Activated CD4-positive, alpha-beta T cell treated with anti-CD3 and anti-CD28 coated beads for 1 hour (primary cell): ENCODE data around the gene SAMD4A.

ENCODE experiments used
- DNase-seq: peaks from one replicate; pipeline ENCODE4 v3.0.0-alpha.2; 2020

The SAMD4A gene

GRCh38 chr14:54809767-54810166 lies 242.8 kb downstream of the SAMD4A start:
- no peak for DNase-seq

- DNase-seq = no peak
These were observed 245.7 kb downstream of the SAMD4A start for GRCh38 chr14:54812617-54813016.

- no peak for DNase-seq
These were observed 246.2 kb downstream of the SAMD4A start for GRCh38 chr14:54813081-54813480.

- no peak for DNase-seq
These were observed 247.1 kb downstream of the SAMD4A start for GRCh38 chr14:54814076-54814475.

- no peak for DNase-seq
These were observed 248.1 kb downstream of the SAMD4A start for GRCh38 chr14:54815016-54815415.

GRCh38 chr14:54815515-54815914 lies 248.6 kb downstream of the SAMD4A start:
- DNase-seq = no peak

DNA sequence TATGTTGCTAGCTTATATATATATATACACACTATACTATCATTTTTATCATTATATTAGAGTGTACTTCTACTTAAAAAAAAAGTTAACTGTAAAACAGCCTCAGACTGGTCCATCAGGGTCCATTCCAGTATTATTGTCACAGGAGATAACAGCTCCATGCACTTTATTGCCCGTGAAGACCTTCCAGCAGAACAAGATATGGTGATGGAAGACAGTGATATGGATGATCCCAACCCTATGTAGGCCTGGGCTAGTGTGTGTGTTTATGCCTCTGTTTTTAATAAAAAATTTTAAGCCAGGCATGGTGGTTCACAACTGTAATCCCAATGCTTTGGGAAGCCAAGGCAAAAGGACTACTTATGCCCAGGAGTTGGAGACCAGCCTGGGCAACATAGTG lies 249.5 kb downstream of the SAMD4A start:
- no peak for DNase-seq

DNA sequence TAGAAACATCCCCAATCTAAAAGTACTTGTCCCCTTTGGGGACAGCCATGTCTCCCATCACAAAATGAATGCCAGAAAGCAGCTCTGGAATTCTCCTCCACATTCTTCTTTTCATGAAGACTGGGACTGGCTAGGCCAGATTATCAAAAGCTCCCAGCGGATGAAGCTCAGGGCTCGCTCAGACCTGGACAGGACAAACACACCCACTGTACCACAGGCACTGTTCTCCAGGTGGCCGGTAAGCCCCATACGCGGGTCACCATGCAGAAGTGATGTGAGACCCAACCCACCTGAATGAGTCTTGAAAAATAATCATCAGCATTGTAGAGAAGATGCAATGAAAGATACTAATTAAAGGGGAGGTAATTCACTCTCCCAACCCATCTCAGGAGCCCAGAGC lies 250.6 kb downstream of the SAMD4A start:
- no peak for DNase-seq

GRCh38 chr14:54818201-54819133 lies 251.5 kb downstream of the SAMD4A start:
- no peak for DNase-seq

GRCh38 chr14:54822685-54823084 lies 255.8 kb downstream of the SAMD4A start:
- no peak for DNase-seq

DNA sequence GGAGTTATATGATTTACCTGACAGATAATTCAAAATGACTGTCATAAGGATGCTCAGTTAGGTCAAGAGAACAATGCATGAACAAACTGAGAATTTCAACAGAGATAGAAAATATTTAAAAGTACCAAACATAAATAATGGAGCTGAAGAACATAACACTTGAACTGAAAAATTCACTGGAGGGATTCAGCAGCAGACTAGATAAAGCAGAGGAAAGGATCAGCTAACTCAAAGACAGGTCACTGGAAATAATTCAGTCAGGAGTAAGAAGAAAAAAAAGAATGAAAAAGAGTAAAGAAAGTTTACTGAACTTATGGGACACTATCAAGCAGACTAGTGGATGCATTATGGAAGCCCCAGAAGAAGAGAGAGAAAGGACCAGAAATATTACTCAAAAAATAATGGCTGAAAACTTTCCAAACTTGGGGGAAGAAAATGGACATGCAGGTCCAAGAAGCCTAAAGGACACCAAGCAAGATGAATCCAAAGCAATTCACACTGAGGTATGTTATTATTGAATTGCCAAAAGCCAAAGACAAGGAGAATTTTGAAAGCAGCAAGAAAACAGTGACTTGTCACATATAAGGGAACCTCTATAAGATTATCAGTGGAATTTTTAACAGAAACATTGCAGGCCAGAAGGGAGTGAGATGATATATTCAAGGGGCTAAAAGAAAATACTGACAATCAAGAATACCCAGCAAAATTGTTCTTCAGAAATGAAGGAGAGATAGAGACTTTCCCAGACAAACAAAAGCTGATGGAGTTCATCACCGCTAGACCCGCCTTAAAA lies 257.0 kb downstream of the SAMD4A start:
- DNase-seq = no peak

- DNase-seq = no peak
These were observed 261.1 kb downstream of the SAMD4A start for GRCh38 chr14:54828037-54828436.

DNA sequence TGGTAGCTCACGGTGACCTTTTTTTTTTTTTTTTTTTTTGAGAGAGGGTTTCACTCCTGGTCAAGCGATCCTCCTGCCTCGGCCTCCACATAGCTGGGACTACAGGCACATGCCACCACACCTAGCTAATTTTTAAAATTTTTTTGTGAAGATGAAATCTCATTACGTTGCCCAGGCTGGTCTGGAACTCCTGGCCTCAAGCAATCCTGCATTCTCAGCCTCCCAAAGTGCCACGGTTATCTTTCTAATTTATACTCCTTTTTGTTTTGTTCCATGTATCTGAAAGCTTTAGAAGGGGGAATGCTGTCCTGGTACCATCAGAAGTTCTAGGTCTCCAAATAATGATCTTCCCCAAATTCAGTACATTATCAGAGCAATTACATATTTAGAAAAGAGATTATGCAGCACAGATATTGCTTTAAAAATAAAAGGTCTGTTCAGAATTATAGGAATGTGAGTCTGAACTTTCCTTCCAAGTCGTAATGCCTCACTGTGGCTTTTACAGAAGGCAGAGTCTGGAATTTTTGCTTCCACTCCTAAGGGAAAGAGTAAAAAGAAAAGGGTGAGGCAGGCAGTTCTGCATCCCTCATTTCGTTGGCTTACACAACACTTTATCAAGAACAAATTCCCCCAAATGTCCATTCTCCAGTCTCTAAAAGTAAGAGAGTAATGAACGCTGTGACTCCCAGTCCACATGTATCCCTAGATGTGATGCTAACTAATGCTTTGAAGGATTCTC lies 262.7 kb downstream of the SAMD4A start:
- no peak for DNase-seq

GRCh38 chr14:54830650-54831049 lies 263.7 kb downstream of the SAMD4A start:
- no peak for DNase-seq

GRCh38 chr14:54834081-54834480 lies 267.2 kb downstream of the SAMD4A start:
- DNase-seq = no peak

- no peak for DNase-seq
These were observed 267.8 kb downstream of the SAMD4A start for GRCh38 chr14:54834727-54835126.

- no peak for DNase-seq
These were observed 269.3 kb downstream of the SAMD4A start for GRCh38 chr14:54836231-54836630.

DNA sequence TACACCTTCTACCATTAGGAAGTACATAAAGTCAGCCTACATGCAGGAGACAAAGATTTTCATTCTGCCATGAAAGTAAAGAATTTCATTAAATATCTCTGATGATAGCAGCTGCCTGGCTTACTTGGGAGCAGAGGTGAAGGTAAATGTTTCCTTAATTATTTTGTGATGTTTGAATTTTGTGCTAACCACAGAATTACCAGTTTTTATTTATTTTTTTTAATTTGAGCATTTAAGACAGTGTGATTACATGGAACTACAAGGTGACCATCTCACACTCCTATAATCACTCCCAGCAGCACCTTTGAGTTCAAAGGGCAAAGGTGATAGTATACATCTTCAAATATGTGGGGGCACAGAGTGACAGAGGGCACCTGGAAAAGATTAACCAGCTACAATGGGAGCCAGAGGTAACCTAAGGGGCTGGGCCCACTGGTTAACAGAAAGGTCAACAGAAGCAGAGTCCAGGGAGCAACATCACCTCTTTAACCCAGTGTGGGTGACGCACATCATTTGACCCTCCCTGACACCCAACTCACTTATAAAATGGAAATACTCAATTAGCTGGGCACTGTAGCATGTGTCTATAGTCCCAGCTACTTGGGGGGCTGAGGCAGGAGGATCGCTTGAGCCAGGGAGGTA lies 270.7 kb downstream of the SAMD4A start:
- DNase-seq = no peak

- DNase-seq = no peak
These were observed 272.1 kb downstream of the SAMD4A start for GRCh38 chr14:54838931-54839512.

DNA sequence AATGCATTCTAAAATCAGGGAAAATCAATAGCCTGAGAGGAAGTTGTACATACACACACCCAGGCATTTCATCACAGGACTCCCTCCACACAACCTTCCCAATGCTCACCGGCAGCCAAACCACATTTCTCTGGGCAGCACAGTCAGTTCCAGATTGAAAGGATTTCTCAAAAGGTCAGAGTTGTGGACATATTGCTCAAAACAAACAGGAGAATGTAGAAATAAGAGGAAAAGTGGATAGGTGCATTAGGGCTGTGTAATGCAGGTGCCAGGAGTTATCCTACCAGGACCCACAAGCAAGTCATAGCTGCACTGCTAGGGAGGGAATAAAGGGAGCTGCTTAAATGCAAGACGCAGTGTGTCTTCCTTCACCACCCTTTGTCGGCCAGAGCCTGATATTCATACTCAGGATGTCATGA lies 272.8 kb downstream of the SAMD4A start:
- no peak for DNase-seq

- DNase-seq = no peak
These were observed 273.4 kb downstream of the SAMD4A start for GRCh38 chr14:54840336-54840735.

- DNase-seq = no peak
These were observed 273.9 kb downstream of the SAMD4A start for GRCh38 chr14:54840798-54841197.
